ENCODE results near the gene GMPPA. TPM values are rescaled to one million over a fixed set of nuclear protein-coding genes. Genes with fewer than 3 reads are reported as not detected.

Gene GMPPA
- total and polyA plus RNA-seq, 4 donors = 17.0 to 135 (median 40.4) TPM

GRCh38 chr2:219532378-219532649, 33.6 kb downstream of the GMPPA start:
- ATAC-seq (ENCODE audit: low FRiP score) (no peak), DNase-seq (no peak)
- no peak overlapping the region for H3K27ac ChIP-seq (ENCODE audit: low read depth in 1 of 2, low read length in 2 of 2)
- H3K36me3 ChIP-seq (ENCODE audit: control insufficient read depth in 1 of 2, insufficient read depth in 2 of 2, low read length in 1 of 2) = no peaks in the 10 kb centered on the region
- no peaks in the 10 kb centered on the region for H3K9me3 ChIP-seq (ENCODE audit: control insufficient read depth, low read length)
- no peaks in the 10 kb centered on the region for H3K4me1 ChIP-seq (ENCODE audit: control insufficient read depth in 1 of 2, insufficient read depth in 2 of 2, low read length in 2 of 2)
- 86 to 87% methylated on average over 8 of the region's 8 CpGs for WGBS, 2 donors
- H3K4me3 ChIP-seq (ENCODE audit: low read length in 2 of 2) = no peak overlapping the region
- intact Hi-C loops (cut with DNase I) = loop anchor here in 1 of 2 donors (10.0 kb wide), 1 partner anchor 368 kb away; the partner anchor contains the start of gene NHEJ1
- no peaks in the 10 kb centered on the region for H3K27me3 ChIP-seq (ENCODE audit: control insufficient read depth in 1 of 2, insufficient read depth in 2 of 2, low read length in 1 of 2)

GRCh38 chr2:219533930-219534661, 35.4 kb downstream of the GMPPA start:
- DNase-seq (no peak), ATAC-seq (ENCODE audit: low FRiP score) (no peak)
- intact Hi-C loops (cut with DNase I) = loop anchor here in 1 of 2 donors (10.0 kb wide), 1 partner anchor 369 kb away; the partner anchor contains the start of gene NHEJ1
- 87 to 92% methylated on average over 6 of the region's 6 CpGs for WGBS, 2 donors
- Histone ChIP-seq H3K36me3 (ENCODE audit: control insufficient read depth in 1 of 2, insufficient read depth in 2 of 2, low read length in 1 of 2) (peaks cover 0 to 1% of the 10 kb centered on the region in 2 donors), H3K4me1 (ENCODE audit: control insufficient read depth in 1 of 2, insufficient read depth in 2 of 2, low read length in 2 of 2) (no peaks in the 10 kb centered on the region), H3K27me3 (ENCODE audit: control insufficient read depth in 1 of 2, insufficient read depth in 2 of 2, low read length in 1 of 2) (no peaks in the 10 kb centered on the region), H3K9me3 (ENCODE audit: control insufficient read depth, low read length) (no peaks in the 10 kb centered on the region), H3K27ac (ENCODE audit: low read depth in 1 of 2, low read length in 2 of 2) (no peak overlapping the region), H3K4me3 (ENCODE audit: low read length in 2 of 2) (no peak overlapping the region)

GRCh38 chr2:219536425-219536824, 37.7 kb downstream of the GMPPA start:
- no peaks in the 10 kb centered on the region for H3K4me1 ChIP-seq (ENCODE audit: control insufficient read depth in 1 of 2, insufficient read depth in 2 of 2, low read length in 2 of 2)
- no peak for ATAC-seq (ENCODE audit: low FRiP score)
- no peaks in the 10 kb centered on the region for H3K27me3 ChIP-seq (ENCODE audit: control insufficient read depth in 1 of 2, insufficient read depth in 2 of 2, low read length in 1 of 2)
- DNase-seq = no peak
- intact Hi-C loops (cut with DNase I) = loop anchor here in 1 of 2 donors (10.0 kb wide), 1 partner anchor 372 kb away; the partner anchor contains the start of gene NHEJ1
- 86 to 87% methylated on average over 16 of the region's 16 CpGs for WGBS, 2 donors
- peaks cover 0 to 2% of the 10 kb centered on the region in 2 donors for H3K36me3 ChIP-seq (ENCODE audit: control insufficient read depth in 1 of 2, insufficient read depth in 2 of 2, low read length in 1 of 2)
- H3K4me3 ChIP-seq (ENCODE audit: low read length in 2 of 2) = no peak overlapping the region
- H3K9me3 ChIP-seq (ENCODE audit: control insufficient read depth, low read length) = no peaks in the 10 kb centered on the region
- no peak overlapping the region for H3K27ac ChIP-seq (ENCODE audit: low read depth in 1 of 2, low read length in 2 of 2)

GRCh38 chr2:219536967-219537366, 38.3 kb downstream of the GMPPA start:
- no peak overlapping the region for H3K4me3 ChIP-seq (ENCODE audit: low read length in 2 of 2)
- H3K27ac ChIP-seq (ENCODE audit: low read depth in 1 of 2, low read length in 2 of 2) = no peak overlapping the region
- peaks cover 0 to 2% of the 10 kb centered on the region in 2 donors for H3K36me3 ChIP-seq (ENCODE audit: control insufficient read depth in 1 of 2, insufficient read depth in 2 of 2, low read length in 1 of 2)
- ATAC-seq (ENCODE audit: low FRiP score) = no peak
- H3K4me1 ChIP-seq (ENCODE audit: control insufficient read depth in 1 of 2, insufficient read depth in 2 of 2, low read length in 2 of 2) = no peaks in the 10 kb centered on the region
- DNase-seq = no peak
- H3K27me3 ChIP-seq (ENCODE audit: control insufficient read depth in 1 of 2, insufficient read depth in 2 of 2, low read length in 1 of 2) = no peaks in the 10 kb centered on the region
- H3K9me3 ChIP-seq (ENCODE audit: control insufficient read depth, low read length) = no peaks in the 10 kb centered on the region
- 72 to 77% methylated on average over 8 to 9 of the region's 9 CpGs for WGBS, 2 donors
- intact Hi-C loops (cut with DNase I) = loop anchor here in 1 of 2 donors (10.0 kb wide), 1 partner anchor 372 kb away; the partner anchor contains the start of gene NHEJ1

- H3K27me3 ChIP-seq (ENCODE audit: control insufficient read depth in 1 of 2, insufficient read depth in 2 of 2, low read length in 1 of 2) = no peaks in the 10 kb centered on the region
- H3K36me3 ChIP-seq (ENCODE audit: control insufficient read depth in 1 of 2, insufficient read depth in 2 of 2, low read length in 1 of 2) = peaks cover 0 to 2% of the 10 kb centered on the region in 2 donors
- 65 to 67% methylated on average over 13 to 14 of the region's 15 CpGs for WGBS, 2 donors
- no peak overlapping the region for H3K27ac ChIP-seq (ENCODE audit: low read depth in 1 of 2, low read length in 2 of 2)
- H3K4me3 ChIP-seq (ENCODE audit: low read length in 2 of 2) = no peak overlapping the region
- no peaks in the 10 kb centered on the region for H3K4me1 ChIP-seq (ENCODE audit: control insufficient read depth in 1 of 2, insufficient read depth in 2 of 2, low read length in 2 of 2)
- DNase-seq (no peak), ATAC-seq (ENCODE audit: low FRiP score) (no peak)
- intact Hi-C loops (cut with DNase I) = loop anchor here in 1 of 2 donors (10.0 kb wide), 1 partner anchor 373 kb away; the partner anchor contains the start of gene NHEJ1
- no peaks in the 10 kb centered on the region for H3K9me3 ChIP-seq (ENCODE audit: control insufficient read depth, low read length)
Measured at GRCh38 chr2:219537657-219538488, 39.2 kb downstream of the GMPPA start.

- H3K36me3 ChIP-seq (ENCODE audit: control insufficient read depth in 1 of 2, insufficient read depth in 2 of 2, low read length in 1 of 2) = peaks cover 0 to 2% of the 10 kb centered on the region in 2 donors
- H3K4me1 ChIP-seq (ENCODE audit: control insufficient read depth in 1 of 2, insufficient read depth in 2 of 2, low read length in 2 of 2) = no peaks in the 10 kb centered on the region
- no peak overlapping the region for H3K4me3 ChIP-seq (ENCODE audit: low read length in 2 of 2)
- DNase-seq = no peak
- H3K27me3 ChIP-seq (ENCODE audit: control insufficient read depth in 1 of 2, insufficient read depth in 2 of 2, low read length in 1 of 2) = no peaks in the 10 kb centered on the region
- no peaks in the 10 kb centered on the region for H3K9me3 ChIP-seq (ENCODE audit: control insufficient read depth, low read length)
- intact Hi-C loops (cut with DNase I) = loop anchor here in 1 of 2 donors (10.0 kb wide), 1 partner anchor 374 kb away; the partner anchor contains the start of gene NHEJ1
- no peak overlapping the region for H3K27ac ChIP-seq (ENCODE audit: low read depth in 1 of 2, low read length in 2 of 2)
- WGBS, 2 donors = 57 to 71% methylated on average over 6 of the region's 6 CpGs
- no peak for ATAC-seq (ENCODE audit: low FRiP score)
Measured at GRCh38 chr2:219538504-219538951, 39.8 kb downstream of the GMPPA start.

- ATAC-seq (ENCODE audit: low FRiP score) (no peak), DNase-seq (no peak)
- H3K27me3 ChIP-seq (ENCODE audit: control insufficient read depth in 1 of 2, insufficient read depth in 2 of 2, low read length in 1 of 2) = no peaks in the 10 kb centered on the region
- no peak overlapping the region for H3K4me3 ChIP-seq (ENCODE audit: low read length in 2 of 2)
- H3K36me3 ChIP-seq (ENCODE audit: control insufficient read depth in 1 of 2, insufficient read depth in 2 of 2, low read length in 1 of 2) = peaks cover 0 to 2% of the 10 kb centered on the region in 2 donors
- no peaks in the 10 kb centered on the region for H3K9me3 ChIP-seq (ENCODE audit: control insufficient read depth, low read length)
- WGBS, 2 donors = 88 to 89% methylated on average over 31 to 32 of the region's 32 CpGs
- intact Hi-C loops (cut with DNase I) = loop anchor here in 1 of 2 donors (10.0 kb wide), 1 partner anchor 374 kb away; the partner anchor contains the start of gene NHEJ1
- no peak overlapping the region for H3K27ac ChIP-seq (ENCODE audit: low read depth in 1 of 2, low read length in 2 of 2)
- no peaks in the 10 kb centered on the region for H3K4me1 ChIP-seq (ENCODE audit: control insufficient read depth in 1 of 2, insufficient read depth in 2 of 2, low read length in 2 of 2)
Measured at GRCh38 chr2:219538956-219539788, 40.5 kb downstream of the GMPPA start.
